ENCODE results near the gene CRHR1.

The CRHR1 gene

DNA sequence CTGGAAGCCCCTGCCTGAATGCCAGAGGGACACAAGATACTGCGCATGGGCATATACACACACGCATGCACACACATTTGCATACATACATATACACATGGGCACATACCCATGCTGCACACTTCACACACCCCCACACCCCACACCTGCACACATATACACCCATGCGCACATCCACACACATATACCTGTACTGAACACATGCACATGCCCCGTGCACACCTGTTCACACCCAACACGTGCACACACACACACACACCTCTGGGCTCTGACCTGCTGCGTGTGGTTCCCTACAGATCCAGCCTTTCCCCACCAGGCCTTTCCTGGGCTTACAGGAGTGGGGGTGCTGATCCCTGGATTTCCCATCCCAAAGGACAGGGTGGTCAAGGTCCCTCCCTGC is 66.9 kb downstream of the CRHR1 start:
- TF ChIP-seq, protein P1, sequence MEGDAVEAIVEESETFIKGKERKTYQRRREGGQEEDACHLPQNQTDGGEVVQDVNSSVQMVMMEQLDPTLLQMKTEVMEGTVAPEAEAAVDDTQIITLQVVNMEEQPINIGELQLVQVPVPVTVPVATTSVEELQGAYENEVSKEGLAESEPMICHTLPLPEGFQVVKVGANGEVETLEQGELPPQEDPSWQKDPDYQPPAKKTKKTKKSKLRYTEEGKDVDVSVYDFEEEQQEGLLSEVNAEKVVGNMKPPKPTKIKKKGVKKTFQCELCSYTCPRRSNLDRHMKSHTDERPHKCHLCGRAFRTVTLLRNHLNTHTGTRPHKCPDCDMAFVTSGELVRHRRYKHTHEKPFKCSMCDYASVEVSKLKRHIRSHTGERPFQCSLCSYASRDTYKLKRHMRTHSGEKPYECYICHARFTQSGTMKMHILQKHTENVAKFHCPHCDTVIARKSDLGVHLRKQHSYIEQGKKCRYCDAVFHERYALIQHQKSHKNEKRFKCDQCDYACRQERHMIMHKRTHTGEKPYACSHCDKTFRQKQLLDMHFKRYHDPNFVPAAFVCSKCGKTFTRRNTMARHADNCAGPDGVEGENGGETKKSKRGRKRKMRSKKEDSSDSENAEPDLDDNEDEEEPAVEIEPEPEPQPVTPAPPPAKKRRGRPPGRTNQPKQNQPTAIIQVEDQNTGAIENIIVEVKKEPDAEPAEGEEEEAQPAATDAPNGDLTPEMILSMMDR (conservative IDR thresholded peaks at IDR 0.05; ENCODE audit: low read length): no peak
- H3K4me3 ChIP-seq (ENCODE audit: low read length): no peak overlapping the region
- DNase-seq (ENCODE audit: low read depth): no peak

DNA sequence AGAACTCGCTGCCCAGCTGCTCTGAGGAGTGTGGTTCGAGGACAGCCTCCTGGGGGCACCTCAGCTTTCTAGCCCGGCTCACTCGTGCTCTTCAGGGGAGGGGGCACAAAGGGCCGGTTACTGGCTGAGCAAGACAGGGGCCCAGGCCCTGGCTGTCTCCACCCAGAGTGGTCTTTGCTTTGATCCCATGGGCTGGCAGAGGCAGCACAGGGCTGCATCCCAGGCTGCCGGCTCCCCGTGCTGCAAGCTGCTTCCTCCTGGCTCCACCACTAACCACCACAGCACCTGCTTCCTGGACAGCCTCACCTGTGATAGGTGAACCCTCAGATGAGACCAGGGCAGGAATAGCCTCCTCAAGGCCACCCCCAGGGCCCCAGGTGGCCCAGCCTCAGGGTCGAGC is 67.3 kb downstream of the CRHR1 start:
- no peak overlapping the region for H3K4me3 ChIP-seq (ENCODE audit: low read length)
- no peak for DNase-seq (ENCODE audit: low read depth)
- TF ChIP-seq, protein P1 (conservative IDR thresholded peaks at IDR 0.05; ENCODE audit: low read length): no peak

DNA sequence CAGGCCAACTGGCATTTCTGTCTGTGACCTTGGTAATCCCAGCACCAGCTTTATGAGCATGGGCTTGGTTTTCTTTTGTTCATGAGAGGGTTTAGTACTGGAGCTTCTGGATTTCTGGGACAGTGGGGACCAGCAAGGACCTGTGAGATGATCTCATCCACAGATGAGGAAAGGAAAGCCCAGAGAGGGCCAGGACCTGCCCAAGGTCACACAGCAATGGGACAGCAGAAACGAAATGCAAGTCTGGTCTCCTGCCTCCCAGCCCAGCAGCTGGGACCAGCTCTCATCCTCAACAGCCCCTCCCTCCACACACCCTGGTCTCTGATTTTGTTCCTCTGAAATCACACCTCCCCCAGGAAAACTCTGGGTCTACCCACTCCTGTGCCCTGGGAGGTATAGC is 67.8 kb downstream of the CRHR1 start:
- DNase-seq (ENCODE audit: low read depth): no peak
- TF ChIP-seq, protein P1 (conservative IDR thresholded peaks at IDR 0.05; ENCODE audit: low read length): no peak
- no peak overlapping the region for H3K4me3 ChIP-seq (ENCODE audit: low read length)

DNA sequence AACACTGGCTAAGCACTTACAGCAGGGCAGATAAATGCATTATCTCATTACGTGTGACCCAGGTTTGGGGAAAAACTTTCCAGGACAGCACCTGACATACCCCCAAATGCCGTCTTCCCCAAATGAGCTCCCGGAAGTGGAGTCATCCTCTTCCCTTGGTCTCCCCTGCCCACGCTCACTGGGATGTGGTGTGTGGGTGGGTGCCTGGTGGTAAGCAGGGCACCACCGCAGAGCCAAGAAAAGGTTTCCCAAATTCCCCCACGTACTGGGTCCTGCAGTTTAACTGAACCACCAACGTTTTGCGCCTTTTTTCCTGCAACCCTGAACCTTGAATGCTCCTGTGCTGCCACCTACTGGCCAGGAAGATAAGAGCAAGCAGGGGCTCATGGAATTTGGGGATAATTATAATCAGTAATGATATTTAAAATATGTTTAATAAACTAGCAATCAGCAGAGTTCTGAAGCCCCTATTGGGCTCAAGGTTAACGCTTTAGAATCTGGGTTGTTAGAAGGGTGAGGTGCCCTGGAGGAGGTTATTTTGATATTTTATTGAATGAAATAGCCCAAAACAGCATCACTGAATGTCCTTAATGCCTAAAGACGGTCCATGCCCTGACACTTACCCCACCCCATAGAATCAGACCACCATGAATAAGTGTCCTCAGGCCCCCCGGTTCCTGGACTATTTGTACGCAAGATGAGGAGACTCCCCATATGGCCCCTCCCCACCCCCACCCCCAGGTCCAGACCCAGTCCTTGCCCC is 68.6 kb downstream of the CRHR1 start:
- DNase-seq (ENCODE audit: low read depth): peak; percentile 48
- TF ChIP-seq, protein P1 (conservative IDR thresholded peaks at IDR 0.05; ENCODE audit: low read length): peak; percentile 93
- no peak overlapping the region for H3K4me3 ChIP-seq (ENCODE audit: low read length)

DNA sequence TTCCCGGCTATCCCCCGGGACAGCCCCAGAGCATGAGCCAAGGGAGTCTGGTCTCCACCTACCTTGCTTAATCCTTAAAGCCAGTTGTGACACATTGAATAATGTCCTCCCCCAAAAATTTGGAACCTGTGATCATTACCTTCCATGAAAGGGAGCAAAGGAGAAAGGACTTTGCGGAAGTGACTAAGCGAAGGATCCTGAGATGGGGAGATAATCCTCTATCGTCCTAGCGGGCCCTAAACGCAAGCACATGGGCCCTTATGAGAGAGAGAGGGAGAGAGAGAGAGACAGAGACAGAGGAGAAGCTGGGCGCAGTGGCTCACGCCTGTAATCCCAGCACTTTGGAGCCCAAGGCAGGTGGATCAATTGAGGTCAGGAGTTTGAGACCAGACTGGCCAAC is 70.1 kb downstream of the CRHR1 start:
- H3K4me3 ChIP-seq (ENCODE audit: low read length): no peak overlapping the region
- DNase-seq (ENCODE audit: low read depth): no peak
- TF ChIP-seq, protein P1 (conservative IDR thresholded peaks at IDR 0.05; ENCODE audit: low read length): no peak

DNA sequence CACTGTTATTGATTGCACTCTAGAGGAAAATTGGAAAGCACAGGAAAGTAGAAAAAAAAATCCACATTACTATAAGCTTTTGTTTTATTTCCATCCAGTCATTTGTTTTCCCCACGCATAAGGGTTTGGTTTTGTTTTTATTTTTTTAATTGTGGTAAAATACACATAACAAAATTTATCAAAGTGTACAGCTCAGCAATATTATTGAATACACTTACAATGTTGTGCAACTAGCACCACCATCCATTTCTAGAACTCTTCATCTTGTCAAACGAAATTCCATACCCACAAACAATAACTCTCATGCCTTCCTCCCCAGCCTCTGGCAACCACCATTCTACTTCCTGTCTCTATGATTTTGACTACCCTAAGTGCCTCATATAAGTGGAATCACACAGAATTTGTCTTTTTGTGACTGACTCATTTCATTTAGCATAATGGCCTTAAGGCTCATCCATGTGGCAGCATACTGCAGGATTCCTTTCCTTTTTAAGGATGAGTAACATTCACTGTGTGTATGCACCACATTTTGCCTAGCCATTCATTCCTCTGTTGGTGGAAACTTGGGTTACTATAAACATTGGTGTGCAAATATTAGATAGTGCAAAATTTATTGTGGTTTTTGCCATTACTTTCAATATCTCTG is 71.7 kb downstream of the CRHR1 start:
- TF ChIP-seq, protein P1 (conservative IDR thresholded peaks at IDR 0.05; ENCODE audit: low read length): no peak
- DNase-seq (ENCODE audit: low read depth): no peak
- no peak overlapping the region for H3K4me3 ChIP-seq (ENCODE audit: low read length)

Measured in AG10803 (cell line).